Activated CD8-positive, alpha-beta T cell treated with anti-CD3 and anti-CD28 coated beads, Interleukin-2, amount 10 ng/mL, durations not matched to agents 7 days and 5 days (primary cell): ENCODE data around the gene TULP1. TPM values are rescaled to one million over a fixed set of nuclear protein-coding genes. Genes with fewer than 3 reads are reported as not detected.
A peak's percentile ranks its signal among the peaks of the same experiment; 100 is the strongest.

Experiments used
- ATAC-seq: fragments of 150-1000 bp; cut with Tn5 transposase; one replicate; pipeline ENCODE4 v1.10.0; 2021; ENCODE audit warnings: moderate library complexity
- CTCF ChIA-PET: fragments of 350-600 bp; sonication (Branson Sonifier 250); formaldehyde crosslinking; loops from one replicate; lab custom pipeline; 2021; ENCODE audit warnings: antibody characterized with exemption; lab: Charles Lee
- POLR2A ChIA-PET: fragments of 350-600 bp; sonication (Branson Sonifier 250); formaldehyde crosslinking; loops from one replicate; lab custom pipeline; 2021; ENCODE audit warnings: antibody characterized with exemption; lab: Charles Lee
- DNase-seq: peaks from one replicate; pipeline ENCODE4 v3.0.0-alpha.2; 2020
- H3K27ac Mint-ChIP-seq: one replicate; pipeline ENCODE4 v1.8.0; 2021; ENCODE audit warnings: mild to moderate bottlenecking, mixed read lengths
- H3K27me3 Mint-ChIP-seq: one replicate; pipeline ENCODE4 v1.8.0; 2021; ENCODE audit warnings: low read depth, mixed read lengths
- H3K36me3 Mint-ChIP-seq: one replicate; pipeline ENCODE4 v1.8.0; 2021; ENCODE audit warnings: low read depth, mixed read lengths
- H3K4me1 Mint-ChIP-seq: one replicate; pipeline ENCODE4 v1.8.0; 2021; ENCODE audit warnings: low read depth, mixed read lengths
- H3K4me3 Mint-ChIP-seq: one replicate; pipeline ENCODE4 v1.8.0; 2021; ENCODE audit warnings: mild to moderate bottlenecking, mixed read lengths
- H3K9me3 Mint-ChIP-seq: one replicate; pipeline ENCODE4 v1.8.0; 2022; ENCODE audit warnings: mixed read lengths; ENCODE audit not compliant: insufficient read depth
- total RNA-seq, 2 experiments: library from RNA; stranded (reverse); gene quantifications; one replicate each; pipeline ENCODE4 v1.2.3, GENCODE V29; 2021

The TULP1 gene
- not detected for total RNA-seq

DNA sequence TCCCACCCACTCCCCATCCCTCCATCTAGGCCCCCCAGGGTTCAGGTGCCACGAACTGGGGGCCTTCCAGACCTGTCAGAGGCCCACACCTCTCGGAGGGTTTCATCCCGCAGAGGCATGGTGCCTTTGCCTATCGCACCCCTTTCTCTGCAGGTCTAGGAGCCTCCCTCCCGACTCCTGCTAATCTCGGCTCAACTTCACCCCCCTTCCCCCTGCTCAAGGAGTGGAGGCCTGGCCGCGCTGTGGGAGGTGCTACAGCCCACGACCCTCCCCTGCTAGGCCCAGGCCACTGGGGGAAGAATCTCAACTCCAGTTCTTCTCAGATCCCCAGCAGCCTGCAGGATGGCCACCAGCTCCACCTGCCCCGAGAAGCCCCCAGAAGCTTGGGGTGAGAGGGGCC lies at the start of gene TULP1:
Gene TULP1, minus strand, starts transcription at position 157 of the 400 bp plus-strand sequence. Its CDS starts 38 bp downstream, at position 119.
- no peak within 1 kb of the TSS for H3K4me3 Mint-ChIP-seq
- H3K4me1 Mint-ChIP-seq: peaks cover 2% of the 10 kb centered on the region
- H3K27ac Mint-ChIP-seq: no peak within 1 kb of the TSS
- DNase-seq (no peak), ATAC-seq (no peak)
- ChIA-PET CTCF (no interaction called here), POLR2A (no interaction called here)
- no peaks in the 10 kb centered on the region for H3K36me3 Mint-ChIP-seq
- peaks cover 28% of the 10 kb centered on the region for H3K27me3 Mint-ChIP-seq
- no peaks in the 10 kb centered on the region for H3K9me3 Mint-ChIP-seq

GRCh38 chr6:35562060-35562459 lies 49.4 kb upstream of the TULP1 start:
- peaks cover 1% of the 10 kb centered on the region for H3K36me3 Mint-ChIP-seq
- POLR2A ChIA-PET: no interaction called here
- no peaks in the 10 kb centered on the region for H3K4me1 Mint-ChIP-seq
- H3K27ac Mint-ChIP-seq: no peak overlapping the region
- no peak for ATAC-seq
- H3K4me3 Mint-ChIP-seq: no peak overlapping the region
- no peaks in the 10 kb centered on the region for H3K9me3 Mint-ChIP-seq
- CTCF ChIA-PET: interaction anchor here (1.4 to 4.4 kb wide), 3 partner anchors 10 to 40 kb away, joined by 4 to 26 read pairs (median 6); no protein-coding TSS in a partner anchor
- DNase-seq: no peak
- peaks cover 23% of the 10 kb centered on the region for H3K27me3 Mint-ChIP-seq

DNA sequence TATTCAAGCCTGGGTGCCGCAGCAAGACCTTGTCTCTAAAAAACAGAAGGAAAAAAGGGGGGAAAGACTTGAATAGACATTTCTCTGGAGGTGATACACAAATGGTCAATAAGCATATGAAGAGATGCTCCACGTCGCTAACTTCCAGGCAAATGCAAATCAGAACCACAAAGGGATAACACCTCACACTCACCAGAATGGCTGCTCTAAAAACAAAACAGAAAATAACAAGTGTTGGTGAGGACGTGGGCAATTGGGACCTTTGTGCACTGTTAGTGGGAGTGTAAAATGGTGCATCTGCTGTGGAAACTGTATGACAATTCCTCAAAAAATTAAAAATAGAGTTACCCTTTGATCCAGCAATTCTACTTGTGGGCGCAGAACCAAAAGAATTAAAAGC lies 48.4 kb upstream of the TULP1 start:
- H3K36me3 Mint-ChIP-seq: no peaks in the 10 kb centered on the region
- ATAC-seq (no peak), DNase-seq (no peak)
- no peak overlapping the region for H3K4me3 Mint-ChIP-seq
- H3K27ac Mint-ChIP-seq: no peak overlapping the region
- POLR2A ChIA-PET: no interaction called here
- no peaks in the 10 kb centered on the region for H3K4me1 Mint-ChIP-seq
- no peaks in the 10 kb centered on the region for H3K9me3 Mint-ChIP-seq
- CTCF ChIA-PET: interaction anchor here (1.4 to 4.4 kb wide), 3 partner anchors 9 to 39 kb away, joined by 4 to 26 read pairs (median 6); no protein-coding TSS in a partner anchor
- peaks cover 23% of the 10 kb centered on the region for H3K27me3 Mint-ChIP-seq

DNA sequence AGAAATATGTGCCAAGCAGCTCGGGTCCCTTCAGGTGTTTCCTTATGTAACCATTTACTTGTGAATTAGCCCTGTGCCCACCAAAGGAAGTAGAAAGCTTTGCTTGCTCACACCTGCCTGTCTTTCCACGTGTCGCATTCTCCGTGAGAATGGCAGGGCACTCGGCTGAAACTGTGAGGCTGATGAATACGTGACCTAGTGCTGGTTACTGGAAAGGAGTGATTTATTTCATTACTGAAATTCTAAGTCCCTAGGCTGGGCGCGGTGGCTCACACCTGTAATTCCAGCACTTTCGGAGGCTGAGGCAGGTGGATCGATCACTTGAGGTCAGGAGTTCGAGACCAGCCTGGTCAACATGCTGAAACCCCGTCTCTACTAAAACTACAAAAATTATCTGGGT lies 45.9 kb upstream of the TULP1 start:
- no peaks in the 10 kb centered on the region for H3K9me3 Mint-ChIP-seq
- POLR2A ChIA-PET: interaction anchor here (1.2 kb wide), 1 partner anchor 300 kb away, joined by 3 read pairs; no protein-coding TSS in a partner anchor
- DNase-seq: no peak
- no peak overlapping the region for H3K27ac Mint-ChIP-seq
- ATAC-seq: no peak
- peaks cover 4% of the 10 kb centered on the region for H3K4me1 Mint-ChIP-seq
- H3K36me3 Mint-ChIP-seq: no peaks in the 10 kb centered on the region
- no peak overlapping the region for H3K4me3 Mint-ChIP-seq
- CTCF ChIA-PET: no interaction called here
- peaks cover 7% of the 10 kb centered on the region for H3K27me3 Mint-ChIP-seq

GRCh38 chr6:35557239-35557638 lies 44.5 kb upstream of the TULP1 start:
- peaks cover 6% of the 10 kb centered on the region for H3K4me1 Mint-ChIP-seq
- H3K27ac Mint-ChIP-seq: no peak overlapping the region
- H3K27me3 Mint-ChIP-seq: peaks cover 2% of the 10 kb centered on the region
- ChIA-PET POLR2A (no interaction called here), CTCF (interaction anchor here (0.8 kb wide), 1 partner anchor 34 kb away, joined by 3 read pairs; no protein-coding TSS in a partner anchor)
- no peak overlapping the region for H3K4me3 Mint-ChIP-seq
- DNase-seq: no peak
- no peaks in the 10 kb centered on the region for H3K9me3 Mint-ChIP-seq
- no peak for ATAC-seq
- no peaks in the 10 kb centered on the region for H3K36me3 Mint-ChIP-seq

DNA sequence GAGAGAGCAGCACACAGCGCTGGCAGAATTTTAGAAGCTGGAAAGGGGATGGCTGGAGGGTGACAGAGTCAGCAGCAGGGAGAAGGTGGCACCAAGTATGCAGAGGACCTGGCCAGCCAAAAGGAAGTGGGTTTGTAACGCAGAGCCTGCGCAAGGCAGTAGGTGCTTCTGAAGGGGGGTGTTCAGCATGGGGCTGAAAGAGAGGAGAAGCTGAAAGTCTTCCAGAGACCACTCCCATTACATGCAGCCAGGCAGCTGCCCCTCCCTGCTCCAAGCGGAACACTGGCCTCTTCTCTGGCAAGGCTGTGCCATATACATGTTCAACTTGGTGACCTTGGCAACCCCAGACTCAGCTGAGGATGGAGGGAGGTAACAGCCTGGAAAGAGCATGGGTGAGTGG lies 42.1 kb upstream of the TULP1 start:
- Mint-ChIP-seq H3K27me3 (peaks cover 6% of the 10 kb centered on the region), H3K9me3 (peaks cover 9% of the 10 kb centered on the region), H3K4me1 (peaks cover 8% of the 10 kb centered on the region), H3K4me3 (no peak overlapping the region), H3K27ac (no peak overlapping the region), H3K36me3 (peaks cover 5% of the 10 kb centered on the region)
- ATAC-seq (no peak), DNase-seq (no peak)
- ChIA-PET CTCF (interaction anchor here (0.9 to 4.3 kb wide), 3 partner anchors 20 to 182 kb away, joined by 3 to 55 read pairs (median 26); partner anchors contain the start of gene ARMC12), POLR2A (no interaction called here)

DNA sequence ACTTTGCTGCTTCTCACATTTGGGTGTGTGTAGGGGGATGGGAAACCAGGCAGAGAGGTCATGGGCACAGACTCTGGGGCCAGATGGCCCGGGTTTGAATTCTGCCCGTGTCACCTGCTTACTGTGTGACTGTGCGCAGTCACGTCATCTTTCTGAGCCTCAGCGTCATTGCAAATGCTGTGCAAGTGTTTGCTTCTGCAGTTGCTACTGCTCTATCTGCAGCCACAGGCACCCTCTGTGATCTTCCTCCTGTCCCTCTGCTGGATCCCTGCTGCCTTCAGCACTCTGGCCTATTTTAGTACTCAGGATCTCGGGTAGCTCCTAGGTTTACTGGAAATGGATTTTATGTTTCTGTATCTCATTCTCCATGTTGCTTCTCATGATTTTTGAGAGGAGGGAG lies 40.6 kb upstream of the TULP1 start:
- peaks cover 8% of the 10 kb centered on the region for H3K27me3 Mint-ChIP-seq
- no peak overlapping the region for H3K27ac Mint-ChIP-seq
- no peak overlapping the region for H3K4me3 Mint-ChIP-seq
- DNase-seq (no peak), ATAC-seq (no peak)
- H3K36me3 Mint-ChIP-seq: peaks cover 7% of the 10 kb centered on the region
- POLR2A ChIA-PET: interaction anchor here (1.7 kb wide), 1 partner anchor 31 kb away, joined by 8 read pairs; no protein-coding TSS in a partner anchor
- peaks cover 8% of the 10 kb centered on the region for H3K4me1 Mint-ChIP-seq
- CTCF ChIA-PET: interaction anchor here (1.1 to 4.3 kb wide), 13 partner anchors 9 to 256 kb away, joined by 3 to 55 read pairs (median 8); partner anchors contain the start of genes ARMC12, DEF6, PPARD and RPL10A
- H3K9me3 Mint-ChIP-seq: peaks cover 11% of the 10 kb centered on the region

DNA sequence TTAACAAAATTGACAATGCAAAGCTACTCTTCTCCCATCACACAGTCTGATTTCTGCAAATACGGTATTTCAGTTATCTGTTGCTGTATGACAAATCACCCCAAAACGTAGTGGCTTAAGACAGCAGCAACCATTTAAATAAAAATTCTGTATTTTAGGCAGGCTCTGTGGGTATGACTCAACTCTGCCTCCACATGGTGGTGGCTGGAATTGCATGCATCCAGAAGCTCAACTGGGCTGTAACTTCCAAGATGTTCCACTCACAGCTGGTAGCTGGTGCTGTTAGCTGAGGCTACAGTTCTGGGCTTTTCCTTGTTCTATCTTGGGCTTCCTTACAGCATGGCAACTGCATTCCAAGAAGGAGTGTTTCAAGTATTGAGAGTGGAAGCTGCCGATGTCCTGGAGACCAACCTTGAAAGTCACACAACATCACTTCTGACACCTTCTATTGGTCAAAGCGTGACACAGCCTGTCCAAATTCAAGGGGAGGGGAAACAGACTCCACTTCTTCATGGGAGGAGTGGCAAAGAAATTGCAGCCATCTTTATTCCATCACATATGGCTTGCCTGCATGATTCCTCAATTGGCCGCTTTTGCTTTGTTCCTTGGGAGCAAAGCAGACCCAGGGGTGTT lies 39.7 kb upstream of the TULP1 start:
- H3K27me3 Mint-ChIP-seq: peaks cover 14% of the 10 kb centered on the region
- H3K4me1 Mint-ChIP-seq: peaks cover 8% of the 10 kb centered on the region
- no peak overlapping the region for H3K27ac Mint-ChIP-seq
- DNase-seq: peak; percentile 78
- ChIA-PET CTCF (interaction anchor here (0.6 to 4.3 kb wide), 39 partner anchors 9 to 849 kb away, joined by 3 to 55 read pairs (median 5); partner anchors contain the start of genes ARMC12, DEF6, FANCE and PPARD), POLR2A (interaction anchor here (1.7 kb wide), 1 partner anchor 30 kb away, joined by 8 read pairs; no protein-coding TSS in a partner anchor)
- no peak overlapping the region for H3K4me3 Mint-ChIP-seq
- H3K36me3 Mint-ChIP-seq: peaks cover 7% of the 10 kb centered on the region
- peaks cover 11% of the 10 kb centered on the region for H3K9me3 Mint-ChIP-seq
- peak; percentile 64 for ATAC-seq

GRCh38 chr6:35550437-35550836 lies 37.7 kb upstream of the TULP1 start:
- ATAC-seq (no peak), DNase-seq (no peak)
- Mint-ChIP-seq H3K9me3 (peaks cover 11% of the 10 kb centered on the region), H3K27me3 (peaks cover 15% of the 10 kb centered on the region), H3K4me3 (no peak overlapping the region), H3K4me1 (peaks cover 8% of the 10 kb centered on the region), H3K36me3 (peaks cover 7% of the 10 kb centered on the region), H3K27ac (no peak overlapping the region)
- CTCF ChIA-PET: interaction anchor here (1.8 kb wide), 1 partner anchor 28 kb away, joined by 6 read pairs; no protein-coding TSS in a partner anchor
- POLR2A ChIA-PET: no interaction called here

GRCh38 chr6:35547676-35548075 lies 35.0 kb upstream of the TULP1 start:
- peaks cover 7% of the 10 kb centered on the region for H3K36me3 Mint-ChIP-seq
- ATAC-seq (no peak), DNase-seq (no peak)
- H3K4me1 Mint-ChIP-seq: peaks cover 9% of the 10 kb centered on the region
- ChIA-PET CTCF (interaction anchor here (3.6 kb wide), 1 partner anchor 25 kb away, joined by 17 read pairs; no protein-coding TSS in a partner anchor), POLR2A (interaction anchor here (0.6 kb wide), 1 partner anchor 1735 kb away, joined by 4 read pairs; no protein-coding TSS in a partner anchor)
- H3K27me3 Mint-ChIP-seq: peaks cover 17% of the 10 kb centered on the region
- H3K27ac Mint-ChIP-seq: no peak overlapping the region
- no peak overlapping the region for H3K4me3 Mint-ChIP-seq
- H3K9me3 Mint-ChIP-seq: peaks cover 11% of the 10 kb centered on the region

GRCh38 chr6:35544769-35545361 lies 32.2 kb upstream of the TULP1 start:
- Mint-ChIP-seq H3K36me3 (peaks cover 2% of the 10 kb centered on the region), H3K4me3 (no peak overlapping the region)

More at GRCh38 chr6:35544769-35545361, 32.2 kb upstream of the TULP1 start:
- Mint-ChIP-seq H3K27me3 (peaks cover 13% of the 10 kb centered on the region), H3K9me3 (peaks cover 3% of the 10 kb centered on the region), H3K27ac (no peak overlapping the region), H3K4me1 (peaks cover 4% of the 10 kb centered on the region)
- no peak for DNase-seq
- POLR2A ChIA-PET: no interaction called here
- ATAC-seq: no peak
- CTCF ChIA-PET: interaction anchor here (1.8 kb wide), 1 partner anchor 7 kb away, joined by 10 read pairs; no protein-coding TSS in a partner anchor
